HG03108 (cell line): ENCODE measurements around the gene RALGAPB.

ENCODE experiments used
- ATAC-seq: cut with Tn5 transposase; IDR thresholded peaks from one replicate; pipeline ENCODE4 v1.9.1; 2021; ENCODE audit warnings: moderate library complexity; ENCODE audit not compliant: unreplicated experiment

Gene RALGAPB

DNA sequence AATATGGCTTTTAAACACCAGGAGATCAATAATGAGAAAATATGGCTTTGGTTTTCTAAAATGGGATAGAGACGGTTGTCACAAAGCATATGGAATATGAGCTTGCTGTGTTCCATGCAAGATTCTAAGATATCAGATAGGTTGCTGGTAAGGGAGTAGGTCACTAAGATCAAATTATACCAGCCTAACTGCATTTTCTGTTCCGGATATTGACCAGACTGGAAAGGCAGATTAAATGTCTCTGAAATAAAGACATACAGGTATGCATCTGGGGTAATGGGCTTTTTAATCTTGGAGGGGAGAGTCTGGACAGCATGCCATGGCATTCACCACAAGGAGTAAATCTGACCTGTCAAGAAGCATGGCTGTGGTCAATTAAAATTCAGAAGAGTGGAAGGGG is 73.1 kb downstream of the RALGAPB start:
- no peak for ATAC-seq

DNA sequence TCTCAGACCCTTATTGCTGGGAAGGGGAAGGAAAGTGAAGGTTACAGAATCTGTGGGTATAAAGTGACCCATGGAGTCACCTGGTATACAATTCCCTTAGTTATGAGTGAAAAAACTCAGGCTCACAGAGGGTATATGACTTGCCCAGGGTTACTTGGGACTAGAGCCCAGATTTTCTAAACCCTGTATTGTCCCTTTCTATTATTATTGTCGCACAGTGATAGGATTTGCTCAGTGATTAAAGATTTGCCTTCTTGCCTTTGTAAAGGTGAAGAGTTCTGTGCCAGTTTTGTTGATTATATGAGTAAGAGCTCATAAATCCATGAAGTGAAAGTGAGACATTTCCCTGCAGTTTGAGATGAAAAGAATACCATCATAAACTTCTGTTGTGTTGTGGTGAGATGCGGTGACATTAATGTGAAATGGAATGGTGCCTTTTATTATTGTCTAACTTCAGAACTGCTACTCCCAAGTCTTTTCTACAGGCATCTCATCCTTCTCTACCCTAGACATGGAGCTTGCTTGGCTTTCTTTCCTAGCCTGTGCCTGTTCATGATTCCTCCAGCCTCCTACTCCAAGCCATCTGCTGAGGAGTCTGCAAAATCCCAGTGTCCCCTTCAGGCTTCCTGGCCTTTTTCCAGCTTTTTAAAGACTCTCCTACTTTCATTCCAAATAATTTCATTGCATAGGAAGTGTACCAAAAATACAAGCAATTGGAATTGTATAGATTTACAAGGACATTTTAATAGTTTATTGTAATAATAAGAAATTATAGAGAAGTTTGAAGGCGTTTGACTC is 74.8 kb downstream of the RALGAPB start:
- ATAC-seq: no peak

DNA sequence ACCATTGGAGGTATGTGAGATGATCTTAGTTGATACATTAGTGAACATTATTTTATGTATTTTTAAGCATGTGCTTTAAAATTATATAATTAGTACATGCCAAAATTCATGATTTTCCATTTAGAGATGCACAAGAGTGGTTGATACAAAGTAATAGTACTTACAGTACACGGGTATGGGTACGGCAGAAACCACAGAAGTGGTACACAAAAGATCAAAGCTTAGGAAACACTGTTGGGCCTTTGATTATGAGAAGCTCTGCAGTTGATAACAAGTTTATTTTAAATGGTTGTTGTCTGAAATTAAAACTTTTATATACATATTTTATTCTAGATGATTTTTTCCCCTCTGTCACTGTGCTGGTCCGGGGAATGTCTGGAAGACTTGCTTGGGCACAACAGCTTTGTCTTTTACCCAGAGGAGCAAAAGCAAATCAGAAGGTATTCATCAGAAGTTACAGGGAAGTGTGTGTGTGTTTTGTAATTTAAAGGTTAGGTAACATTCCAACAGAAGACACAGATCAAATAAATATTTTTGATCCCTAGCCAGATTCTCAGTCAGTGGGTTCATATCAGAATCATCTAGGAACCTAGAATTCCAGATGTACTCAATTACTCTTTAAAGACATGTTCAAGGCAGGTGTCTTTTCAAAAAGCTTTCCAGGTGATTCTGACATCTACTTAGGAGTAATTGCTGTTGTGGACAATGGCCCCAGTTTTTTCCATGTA is 75.9 kb downstream of the RALGAPB start:
- ATAC-seq: no peak

DNA sequence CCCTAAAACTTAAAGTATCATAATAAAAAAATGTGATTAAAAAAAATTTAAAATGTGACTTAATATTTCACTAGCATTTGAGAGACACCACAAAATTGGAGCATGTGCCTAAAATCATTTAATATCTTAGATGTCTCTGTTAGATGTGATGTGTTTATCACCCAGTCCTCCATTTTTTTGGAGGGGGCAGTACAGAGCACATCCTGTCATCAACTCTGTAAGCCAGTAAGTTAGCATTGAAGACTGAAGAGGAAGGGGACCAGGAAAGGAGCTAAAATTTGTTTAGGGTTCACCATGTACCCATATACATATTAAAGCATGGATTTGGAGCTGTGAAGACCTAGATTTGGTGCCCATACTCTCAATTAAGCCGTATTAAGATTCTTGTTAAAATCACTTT is 77.6 kb downstream of the RALGAPB start:
- ATAC-seq: no peak

DNA sequence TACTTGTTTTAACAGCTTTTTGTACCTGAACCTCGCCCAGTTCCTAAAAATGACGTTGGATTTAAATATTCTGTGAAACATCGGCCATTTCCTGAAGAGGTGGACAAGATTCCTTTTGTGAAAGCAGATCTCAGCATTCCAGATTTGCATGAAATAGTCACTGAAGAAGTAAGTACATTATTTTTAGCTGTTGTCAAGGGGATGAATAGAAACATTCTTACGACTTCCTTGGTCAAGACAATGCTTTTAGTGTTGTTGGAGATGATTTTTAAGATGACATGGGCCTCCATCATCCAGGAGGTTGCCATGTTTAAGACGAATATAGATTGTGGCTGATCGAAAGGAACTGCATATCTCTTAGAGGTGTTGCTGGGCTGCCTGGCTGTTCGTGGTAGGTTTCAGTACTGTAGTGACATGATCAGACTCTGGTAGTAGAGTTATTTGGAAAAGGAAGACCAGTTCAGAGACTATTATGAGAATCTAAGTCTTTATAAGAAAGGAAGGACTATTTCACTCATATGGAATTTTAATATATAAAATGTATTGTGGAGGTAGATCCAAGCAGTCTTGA is 78.5 kb downstream of the RALGAPB start:
- ATAC-seq: no peak

DNA sequence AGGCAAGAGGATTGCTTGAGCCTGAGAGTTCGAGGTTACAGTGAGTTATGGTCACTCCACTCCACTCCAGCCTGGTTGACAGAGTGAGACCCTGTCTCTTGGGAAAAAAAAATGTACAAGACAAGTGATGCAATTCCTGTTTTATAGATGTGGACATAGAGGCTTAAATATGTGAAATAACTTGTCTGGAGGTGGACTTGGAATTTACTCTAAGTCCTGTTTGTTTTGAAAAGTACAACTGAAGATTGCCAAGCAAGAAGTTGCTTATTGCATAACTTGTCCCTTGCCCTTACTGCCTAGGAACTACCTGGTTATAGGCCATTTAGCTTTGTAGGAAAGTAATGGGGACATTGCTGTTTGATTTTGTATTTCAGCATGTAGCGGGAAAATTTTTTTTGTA is 82.3 kb downstream of the RALGAPB start:
- ATAC-seq: no peak

DNA sequence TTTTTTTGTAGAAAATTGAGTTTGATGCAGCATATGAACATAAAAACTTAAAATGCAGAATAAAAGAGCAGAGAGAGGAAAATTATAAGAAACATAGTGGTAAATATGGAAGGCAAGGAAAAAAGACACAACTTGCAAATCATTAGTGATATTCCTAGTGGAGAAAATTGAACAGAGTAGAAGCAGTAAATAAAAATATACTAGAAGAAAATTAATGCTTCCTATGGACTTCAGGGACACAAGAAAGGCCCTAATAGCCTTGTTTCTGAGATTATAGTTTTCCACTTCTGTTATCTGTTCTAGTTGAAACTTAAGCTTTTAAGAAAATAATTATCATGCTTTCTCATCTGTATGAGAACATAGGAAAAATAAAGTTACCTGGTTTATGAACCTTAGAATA is 82.8 kb downstream of the RALGAPB start:
- ATAC-seq: no peak

DNA sequence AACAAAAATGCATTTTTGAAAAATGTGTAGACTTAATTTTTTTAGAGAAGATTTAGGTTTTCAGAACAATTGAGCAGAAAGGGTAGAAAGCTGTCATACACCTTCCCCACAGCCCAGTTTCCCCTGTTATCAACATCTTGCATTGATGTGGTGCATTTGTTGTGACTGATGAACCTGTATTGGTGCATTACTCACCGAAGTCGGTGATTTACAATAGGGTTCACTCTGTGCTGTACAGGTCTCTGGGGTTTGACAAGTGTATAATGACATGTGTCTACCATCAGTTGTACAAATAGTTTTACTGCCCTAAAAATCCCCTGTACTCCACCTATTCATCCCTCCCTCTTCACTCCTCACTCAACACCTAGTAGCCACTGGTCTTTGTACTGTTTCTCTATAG is 84.5 kb downstream of the RALGAPB start:
- ATAC-seq: no peak

DNA sequence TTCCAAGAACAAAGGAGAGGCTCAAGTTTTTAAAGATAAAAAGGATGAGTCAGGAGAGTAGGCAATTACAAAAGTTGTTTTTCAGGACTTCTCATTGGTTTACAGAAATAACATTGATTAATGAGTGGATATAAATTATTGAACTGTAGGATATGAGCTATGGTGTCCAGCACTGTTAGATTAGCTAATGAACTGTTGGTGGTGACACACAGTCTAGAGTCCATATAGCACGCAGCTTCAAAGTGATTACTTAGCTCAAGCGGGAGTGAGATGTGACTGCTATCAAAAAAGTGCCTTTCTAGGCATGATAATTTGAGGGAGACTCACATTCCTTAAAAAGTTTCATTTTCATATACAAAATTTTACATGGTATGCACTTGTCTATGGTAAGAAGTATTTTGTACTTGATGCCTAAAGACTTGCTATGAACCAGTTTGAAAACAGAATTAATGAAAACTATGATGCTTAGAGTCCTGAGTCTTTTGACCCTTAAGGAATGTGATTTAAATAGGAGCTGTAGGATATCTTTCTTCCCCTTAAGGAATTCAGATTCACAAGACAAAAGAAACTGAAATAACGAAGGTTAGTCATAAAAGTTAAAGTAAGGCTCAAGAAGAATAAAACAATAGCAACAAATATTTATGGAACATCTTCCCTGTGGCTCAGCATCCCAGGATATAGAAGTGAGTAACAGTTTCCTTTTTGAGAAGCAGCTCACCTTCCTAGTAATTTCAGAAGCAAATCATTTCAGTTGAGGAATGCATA is 86.1 kb downstream of the RALGAPB start:
- ATAC-seq: no peak

DNA sequence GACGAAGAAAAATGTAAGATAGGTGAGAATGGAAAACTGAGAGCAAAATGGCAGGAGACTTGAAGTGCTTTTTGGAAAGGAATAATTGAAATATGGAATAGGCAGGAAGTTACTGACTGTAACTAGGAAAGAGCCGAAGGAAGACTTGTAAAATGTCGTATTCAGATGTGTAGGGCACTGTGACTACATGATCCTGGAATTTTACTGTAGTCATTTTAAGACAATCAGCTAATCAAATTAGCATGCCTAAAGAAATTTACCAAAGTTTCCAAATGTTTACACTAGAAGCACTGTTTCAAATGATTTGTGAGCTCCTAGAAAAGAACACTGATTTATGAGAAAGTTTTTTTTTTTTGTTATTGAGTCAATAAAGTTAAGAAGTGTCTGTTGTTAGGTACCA is 87.1 kb downstream of the RALGAPB start:
- ATAC-seq: no peak

DNA sequence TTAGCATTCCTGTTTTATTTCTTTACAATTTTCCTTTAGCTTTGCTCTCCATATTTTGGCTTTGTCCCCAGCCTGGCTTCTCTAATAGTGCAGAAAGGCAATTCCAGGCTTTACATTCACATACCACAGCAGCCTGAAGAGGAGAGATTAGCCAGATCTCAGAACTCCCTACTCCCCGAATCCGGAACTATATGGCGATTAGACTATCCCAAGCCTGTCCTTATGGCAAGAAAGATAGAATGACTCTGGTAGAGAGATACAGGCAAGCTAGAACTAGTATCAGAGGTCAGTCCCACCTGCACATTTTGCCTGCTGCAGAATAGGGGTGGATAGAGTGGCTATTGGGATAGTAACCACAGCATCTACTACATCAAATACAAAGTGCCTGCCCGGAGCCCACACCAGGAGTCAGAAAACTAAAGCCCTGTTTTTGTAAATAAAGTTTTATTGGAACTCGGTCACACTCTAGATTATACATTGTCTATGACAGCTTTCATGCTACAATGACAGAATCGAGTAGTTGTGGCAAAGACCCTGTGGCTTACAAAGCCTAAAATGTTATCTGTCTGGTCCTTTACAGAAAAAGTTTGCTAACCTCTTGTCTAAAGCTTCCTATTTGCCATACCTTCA is 91.3 kb downstream of the RALGAPB start:
- no peak for ATAC-seq

DNA sequence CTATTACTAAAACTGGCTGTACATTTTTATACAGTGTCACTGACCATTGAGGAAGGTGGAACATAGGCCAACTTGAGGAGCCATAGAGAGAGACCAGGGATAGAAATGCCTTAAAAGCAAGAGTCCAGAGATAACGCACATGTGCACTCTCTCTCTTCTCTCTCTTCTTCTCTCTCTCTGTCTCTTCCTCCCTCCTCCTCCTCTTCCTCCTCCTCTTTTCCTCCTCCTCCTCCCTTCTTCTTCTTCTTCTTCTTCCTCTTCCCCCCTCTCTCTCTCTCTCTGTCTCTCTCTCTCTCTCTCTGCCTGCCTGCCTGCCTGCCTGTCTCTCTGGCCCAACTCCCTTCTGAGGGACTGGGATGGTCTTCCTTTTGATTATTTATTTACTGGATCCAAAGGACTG is 92.0 kb downstream of the RALGAPB start:
- ATAC-seq: no peak

DNA sequence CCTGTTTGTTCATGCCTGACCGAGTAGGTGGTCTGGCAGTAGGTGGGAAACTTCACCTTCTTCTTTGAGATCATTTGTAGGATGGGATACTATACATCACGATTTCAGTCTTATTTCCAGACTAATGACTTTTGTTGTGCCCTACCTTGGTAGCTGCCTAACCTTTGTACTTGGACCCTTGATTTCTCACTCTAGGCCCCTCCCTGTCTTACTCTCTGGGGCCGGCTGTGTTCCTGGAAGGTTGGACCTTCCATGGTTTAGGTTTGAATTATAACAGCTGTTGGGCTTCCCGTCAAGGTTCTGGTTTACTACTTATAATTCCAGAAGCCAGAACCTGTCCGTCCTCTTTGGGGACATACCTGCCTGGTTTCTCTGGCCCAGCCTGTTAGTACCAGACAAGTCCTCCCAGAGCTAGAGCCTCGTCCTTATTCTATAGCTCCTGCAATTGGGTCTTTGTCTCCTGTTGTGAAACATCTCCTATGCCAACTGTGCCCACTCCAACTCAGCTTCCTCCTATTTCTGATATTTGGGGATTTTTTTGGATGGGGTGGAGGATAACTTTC is 93.5 kb downstream of the RALGAPB start:
- ATAC-seq: no peak

DNA sequence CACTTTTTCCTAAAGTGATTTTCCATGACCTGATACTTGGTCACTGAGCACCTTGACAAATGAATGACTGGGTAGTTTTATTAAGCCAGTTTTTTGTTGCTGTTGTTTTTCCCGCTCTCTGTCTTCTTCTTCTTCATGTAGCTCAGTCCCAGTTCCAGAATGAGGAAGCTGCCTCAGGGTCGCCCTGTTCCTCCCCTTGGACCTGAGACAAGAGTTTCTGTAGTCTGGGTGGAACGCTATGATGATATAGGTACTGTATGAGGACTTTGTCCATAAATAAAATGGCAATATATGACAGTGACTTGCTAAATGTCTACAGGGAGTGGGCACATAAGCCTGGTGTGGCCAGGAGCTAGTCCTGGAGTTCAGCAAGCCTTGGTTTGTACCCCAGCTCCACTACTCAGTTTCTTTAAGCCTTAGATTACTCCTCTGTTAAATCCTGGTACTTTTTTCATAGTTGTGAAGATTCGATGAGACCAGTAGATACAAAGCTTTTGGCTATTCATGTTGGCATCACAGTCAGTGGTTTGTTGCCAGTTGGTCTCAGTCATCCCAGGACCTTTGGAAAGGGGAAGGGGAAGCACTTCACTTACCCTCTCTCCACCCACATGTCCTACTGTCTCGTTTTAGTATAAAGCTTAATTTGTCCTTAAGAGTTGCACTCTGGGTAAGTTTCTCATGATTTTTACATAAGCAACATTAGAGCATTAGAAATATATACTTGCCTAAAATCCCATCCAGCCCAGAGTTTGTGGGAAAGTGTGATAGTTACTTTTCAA is 97.3 kb downstream of the RALGAPB start:
- no peak for ATAC-seq

DNA sequence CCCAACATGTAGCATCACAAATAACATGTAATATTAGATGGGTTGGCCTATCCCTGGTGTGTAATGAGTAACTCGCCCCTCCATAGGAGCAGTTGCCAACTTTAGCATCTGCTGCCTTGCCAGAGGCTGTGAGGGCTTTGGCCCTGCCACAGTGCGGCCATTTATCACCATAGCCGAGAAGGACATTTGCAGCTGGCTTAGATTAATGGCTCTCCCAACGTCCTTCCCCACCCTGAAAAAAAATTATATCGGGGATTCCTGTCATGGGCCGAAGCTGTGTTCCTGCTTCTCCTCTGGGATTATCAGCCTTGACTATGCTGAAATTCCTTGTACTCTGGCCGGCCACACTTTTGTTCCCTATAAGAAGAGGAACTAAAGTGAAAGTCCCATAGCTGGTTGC is 100.8 kb downstream of the RALGAPB start:
- ATAC-seq: no peak

DNA sequence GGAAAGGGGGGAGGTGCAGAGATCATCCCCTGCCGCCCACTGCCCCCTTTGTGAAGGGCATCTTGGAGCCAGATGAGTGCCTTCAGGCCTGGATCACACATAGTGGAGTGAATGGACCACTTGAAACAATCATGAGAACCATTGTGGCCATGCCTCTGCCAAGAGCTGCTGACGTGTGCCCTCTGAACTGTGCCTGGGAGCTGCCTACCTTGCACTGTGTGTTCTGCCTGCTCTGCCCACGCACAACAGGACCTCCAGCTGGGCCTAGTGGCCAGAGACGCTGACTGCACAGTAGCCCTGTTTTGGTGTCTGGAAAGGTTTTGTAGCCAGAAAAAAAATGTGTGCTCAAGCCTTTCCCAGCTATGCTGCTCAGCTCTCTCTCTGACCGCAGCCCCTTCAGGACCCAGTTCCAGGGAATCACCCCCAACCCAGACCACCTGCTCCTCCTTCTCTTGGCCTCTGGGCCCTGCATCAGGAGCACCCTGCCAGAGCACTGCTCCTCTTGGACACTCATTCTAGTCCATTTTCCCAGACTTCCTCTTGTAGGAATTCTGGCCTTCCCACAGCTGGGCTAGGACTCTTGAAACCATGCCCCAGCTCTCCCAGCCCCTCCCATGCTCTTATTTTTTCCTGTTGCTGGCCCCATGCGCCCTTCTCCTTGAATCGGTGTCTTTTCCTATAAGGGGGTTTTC is 106.7 kb downstream of the RALGAPB start:
- no peak for ATAC-seq

DNA sequence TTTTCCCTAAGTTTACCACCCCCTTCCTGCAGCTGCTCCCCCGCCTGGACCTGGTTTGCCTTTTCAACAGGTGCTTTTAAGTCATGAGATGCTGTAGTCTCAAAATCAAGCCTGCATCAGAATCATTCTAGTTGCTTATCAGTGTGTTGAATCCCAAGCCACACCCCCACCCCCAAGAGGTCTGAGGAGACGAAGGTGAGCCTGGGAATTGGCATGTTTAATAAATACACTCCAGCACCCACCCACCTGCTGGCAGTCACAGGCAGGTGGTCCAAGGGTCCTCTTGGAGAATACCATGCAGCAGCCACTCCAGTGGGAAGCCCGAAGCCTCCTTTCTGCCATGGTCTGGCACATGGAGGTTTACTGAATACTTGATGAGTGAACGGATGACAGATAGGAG is 107.3 kb downstream of the RALGAPB start:
- no peak for ATAC-seq

DNA sequence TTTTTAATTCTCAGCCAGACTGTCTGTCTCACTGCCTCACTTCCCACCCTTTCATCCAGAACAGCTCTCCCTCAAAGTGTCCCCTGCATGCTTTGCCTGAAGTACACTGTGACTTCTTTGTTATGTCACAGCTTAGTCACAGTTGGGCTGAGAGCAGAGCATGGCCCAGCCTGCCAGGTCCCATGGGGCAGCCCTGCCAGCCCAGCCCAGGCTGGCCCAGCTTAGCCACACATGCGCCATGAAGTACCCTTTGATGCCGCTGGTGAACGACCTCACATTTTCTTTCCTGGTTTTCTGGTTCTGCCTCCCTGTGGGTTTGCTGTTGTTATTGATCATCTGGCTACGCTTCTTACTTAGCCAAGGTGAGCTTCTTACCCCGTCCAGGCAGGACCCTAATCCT is 108.4 kb downstream of the RALGAPB start, which contains the start of gene ADIG:
ADIG (plus strand) TSS at position 185 of the 400 bp plus-strand sequence; CDS start at position 239, 54 bp downstream.
- ATAC-seq: no peak

DNA sequence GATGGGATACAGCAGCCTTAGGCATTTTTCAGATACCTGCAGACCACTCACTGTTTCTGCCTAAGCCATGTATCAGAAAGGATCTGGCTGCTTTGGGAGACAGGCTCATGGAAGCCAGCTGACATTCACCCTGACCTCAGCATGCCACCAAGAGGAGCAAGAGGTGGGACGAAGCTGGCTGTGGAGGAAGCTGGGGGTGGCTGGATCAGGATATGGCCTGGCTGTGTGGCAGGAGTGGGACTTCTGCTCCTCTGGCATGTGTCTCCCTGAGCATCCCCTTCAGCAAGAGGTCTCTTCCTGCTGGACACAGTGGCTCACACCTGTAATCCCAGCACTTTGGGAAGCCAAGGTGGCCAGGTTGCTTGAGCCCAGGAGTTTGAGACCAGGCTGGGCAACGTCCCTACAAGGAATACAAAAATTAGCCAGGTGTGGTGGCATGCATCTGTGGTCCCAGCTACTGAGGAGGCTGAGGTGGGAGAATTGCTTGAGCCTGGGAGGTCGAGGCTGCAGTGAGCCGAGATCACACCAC is 109.3 kb downstream of the RALGAPB start:
- no peak for ATAC-seq
